A673 (cell line): ENCODE results near the gene SPC24. TPM values are rescaled to one million over a fixed set of nuclear protein-coding genes. Genes with fewer than 3 reads are reported as not detected.

ENCODE experiments used
- BruUV-seq: library from RNA; stranded (reverse); fragments of 400-500 nt; replicated peaks from 2 replicates; lab custom pipeline; 2021; lab: Mats Ljungman, UMichigan
- CTCF ChIA-PET: fragments of 300-600 bp; sonication (Branson Sonifier 250); formaldehyde crosslinking; loops from one replicate; lab custom pipeline; 2022; ENCODE audit warnings: antibody characterized with exemption; lab: Charles Lee
- POLR2A ChIA-PET: fragments of 300-600 bp; sonication (Branson Sonifier 250); formaldehyde crosslinking; loops from one replicate; lab custom pipeline; 2022; ENCODE audit warnings: antibody characterized with exemption; ENCODE audit not compliant: low non-redundant PET; lab: Charles Lee
- DNase-seq: peaks from one replicate; pipeline ENCODE4 v3.0.0-alpha.2; 2015; ENCODE audit warnings: low spot score
- H3K27ac ChIP-seq: fragments of 200-600 bp; sonication (generic); 2 replicates; pipeline ENCODE4 v1.5.1; 2016; ENCODE audit warnings: mixed run types, low read depth, mild to moderate bottlenecking, mixed read lengths, antibody characterized with exemption, low read length; ENCODE audit not compliant: poor library complexity, severe bottlenecking
- H3K27me3 ChIP-seq: fragments of 200-600 bp; sonication (generic); replicated peaks from 2 replicates; pipeline ENCODE4 v1.6.1; 2017; ENCODE audit warnings: mixed run types, low read depth, mild to moderate bottlenecking, mixed read lengths, antibody characterized with exemption, low read length; ENCODE audit not compliant: insufficient read depth, poor library complexity
- H3K36me3 ChIP-seq: fragments of 200-600 bp; sonication (generic); 2 replicates; pipeline ENCODE4 v1.6.1; 2016; ENCODE audit warnings: mixed run types, mild to moderate bottlenecking, mixed read lengths, antibody characterized with exemption, low read length; ENCODE audit not compliant: insufficient read depth, poor library complexity, severe bottlenecking
- H3K4me1 ChIP-seq: fragments of 200-600 bp; sonication (generic); 2 replicates; pipeline ENCODE4 v1.6.1; 2017; ENCODE audit warnings: mixed run types, mild to moderate bottlenecking, mixed read lengths, antibody characterized with exemption, low read length; ENCODE audit not compliant: insufficient read depth, poor library complexity, severe bottlenecking
- H3K4me3 ChIP-seq: fragments of 200-600 bp; sonication (generic); 2 replicates; pipeline ENCODE4 v1.5.1; 2016; ENCODE audit warnings: low read depth, mixed run types, mild to moderate bottlenecking, mixed read lengths, low read length; ENCODE audit not compliant: poor library complexity, severe bottlenecking
- H3K9me3 ChIP-seq: fragments of 200-600 bp; sonication (generic); 2 replicates; pipeline ENCODE4 v1.6.1; 2016; ENCODE audit warnings: mixed run types, low read depth, mild to moderate bottlenecking, mixed read lengths, antibody characterized with exemption, low read length; ENCODE audit not compliant: poor library complexity, severe bottlenecking
- EZH2 ChIP-seq: fragments of 200-600 bp; sonication (generic); IDR thresholded peaks from 2 replicates; pipeline ENCODE4 v1.6.1; 2017; ENCODE audit warnings: borderline replicate concordance, low read depth, mild to moderate bottlenecking, mixed read lengths, antibody characterized with exemption, low read length; ENCODE audit not compliant: poor library complexity, severe bottlenecking
- intact Hi-C: fragments of 100-400 bp; cut with micrococcal nuclease; formaldehyde crosslinking; loops from one replicate; pipeline ENCODE4 v1.10.0; 2022; ENCODE audit not compliant: unreplicated experiment
- total RNA-seq: library from RNA; stranded (reverse); gene quantifications from 2 replicates; pipeline ENCODE4 v1.2.3, GENCODE V29; 2021
- TF ChIP-seq, protein P1 (sequence below): fragments of 300-800, 200-600 bp; sonication (generic); conservative IDR thresholded peaks from 2 replicates; pipeline ENCODE4 v1.5.1; 2017; ENCODE audit warnings: low read depth, mild to moderate bottlenecking, antibody characterized with exemption, low read length, moderate library complexity, mixed read lengths

Gene SPC24
- total RNA-seq, 1 experiment from 2014 or later: 97.6 TPM

DNA sequence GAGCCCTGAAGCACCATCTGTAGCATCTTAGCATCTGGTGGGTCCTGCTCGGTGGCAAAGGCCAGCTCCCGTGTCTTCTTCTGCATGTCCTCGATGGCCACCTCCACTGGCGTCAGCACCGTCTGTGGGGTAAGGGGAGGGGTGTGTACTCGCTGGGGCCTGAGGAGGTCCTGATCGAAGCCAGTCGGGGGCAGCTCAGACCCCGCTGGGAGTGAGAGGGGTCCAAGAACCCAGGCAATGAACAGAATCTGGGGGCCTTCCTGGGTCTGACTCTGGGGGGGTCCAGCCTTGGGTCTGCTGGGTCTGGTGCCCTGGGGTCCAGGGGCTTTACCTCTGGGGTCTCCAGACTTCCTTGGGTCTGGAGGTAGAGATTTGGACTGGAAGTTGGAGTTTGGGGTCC, 45.3 kb upstream of the SPC24 start:
- H3K9me3 ChIP-seq: no peaks in the 10 kb centered on the region
- H3K36me3 ChIP-seq: no peaks in the 10 kb centered on the region
- peaks cover 26% of the 10 kb centered on the region for H3K4me1 ChIP-seq
- no peak overlapping the region for H3K27ac ChIP-seq
- CTCF ChIA-PET: no interaction called here
- DNase-seq: no peak
- TF ChIP-seq, protein P1, sequence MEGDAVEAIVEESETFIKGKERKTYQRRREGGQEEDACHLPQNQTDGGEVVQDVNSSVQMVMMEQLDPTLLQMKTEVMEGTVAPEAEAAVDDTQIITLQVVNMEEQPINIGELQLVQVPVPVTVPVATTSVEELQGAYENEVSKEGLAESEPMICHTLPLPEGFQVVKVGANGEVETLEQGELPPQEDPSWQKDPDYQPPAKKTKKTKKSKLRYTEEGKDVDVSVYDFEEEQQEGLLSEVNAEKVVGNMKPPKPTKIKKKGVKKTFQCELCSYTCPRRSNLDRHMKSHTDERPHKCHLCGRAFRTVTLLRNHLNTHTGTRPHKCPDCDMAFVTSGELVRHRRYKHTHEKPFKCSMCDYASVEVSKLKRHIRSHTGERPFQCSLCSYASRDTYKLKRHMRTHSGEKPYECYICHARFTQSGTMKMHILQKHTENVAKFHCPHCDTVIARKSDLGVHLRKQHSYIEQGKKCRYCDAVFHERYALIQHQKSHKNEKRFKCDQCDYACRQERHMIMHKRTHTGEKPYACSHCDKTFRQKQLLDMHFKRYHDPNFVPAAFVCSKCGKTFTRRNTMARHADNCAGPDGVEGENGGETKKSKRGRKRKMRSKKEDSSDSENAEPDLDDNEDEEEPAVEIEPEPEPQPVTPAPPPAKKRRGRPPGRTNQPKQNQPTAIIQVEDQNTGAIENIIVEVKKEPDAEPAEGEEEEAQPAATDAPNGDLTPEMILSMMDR: no peak
- TF ChIP-seq EZH2: no peak
- H3K27me3 ChIP-seq: no peaks in the 10 kb centered on the region
- intact Hi-C loops: loop anchor here (10.0 kb wide), 1 partner anchor 256 kb away; no protein-coding TSS in a partner anchor
- no TSS peak for BruUV-seq
- POLR2A ChIA-PET: no interaction called here
- H3K4me3 ChIP-seq: no peak overlapping the region

DNA sequence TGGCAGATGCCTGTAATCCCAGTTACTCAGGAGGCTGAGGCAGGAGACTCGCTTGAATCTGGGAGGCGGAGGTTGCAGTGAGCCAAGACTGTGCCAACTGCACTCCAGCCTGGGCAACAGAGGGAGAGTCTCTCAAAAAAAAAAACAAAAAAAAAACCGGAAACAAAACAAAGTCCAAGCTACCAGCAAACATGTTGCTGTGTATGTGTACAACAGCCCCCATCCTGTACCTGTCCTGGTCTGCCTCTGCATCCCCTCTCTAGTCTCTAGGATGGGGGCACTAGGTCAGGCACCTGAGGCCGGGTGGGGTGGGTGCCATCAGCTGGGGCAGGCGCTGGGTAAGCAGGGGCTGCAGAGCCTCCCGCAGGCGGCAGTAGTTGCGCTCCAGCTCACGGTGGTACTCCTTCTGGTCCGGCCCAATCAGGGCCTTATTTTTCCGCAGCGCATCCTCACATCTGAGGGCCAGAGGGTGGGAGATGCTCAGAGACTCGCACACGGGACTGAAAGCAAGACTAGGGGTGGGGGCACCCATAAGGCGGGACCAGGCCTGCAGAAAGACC, 44.5 kb upstream of the SPC24 start:
- Histone ChIP-seq H3K36me3 (no peaks in the 10 kb centered on the region), H3K4me3 (no peak overlapping the region), H3K27me3 (no peaks in the 10 kb centered on the region), H3K9me3 (no peaks in the 10 kb centered on the region), H3K27ac (no peak overlapping the region), H3K4me1 (peaks cover 33% of the 10 kb centered on the region)
- DNase-seq: no peak
- ChIA-PET POLR2A (no interaction called here), CTCF (interaction anchor here (0.6 kb wide), 1 partner anchor 202 kb away, joined by 4 read pairs; no protein-coding TSS in a partner anchor)
- intact Hi-C loops: loop anchor here (10.0 kb wide), 1 partner anchor 255 kb away; no protein-coding TSS in a partner anchor
- TF ChIP-seq, protein P1: no peak
- TF ChIP-seq EZH2: no peak
- no TSS peak for BruUV-seq

- no TSS peak for BruUV-seq
- ChIA-PET POLR2A (no interaction called here), CTCF (no interaction called here)
- H3K9me3 ChIP-seq: no peaks in the 10 kb centered on the region
- H3K4me1 ChIP-seq: peaks cover 38% of the 10 kb centered on the region
- H3K27ac ChIP-seq: no peak overlapping the region
- H3K4me3 ChIP-seq: no peak overlapping the region
- no peaks in the 10 kb centered on the region for H3K27me3 ChIP-seq
- DNase-seq: no peak
- H3K36me3 ChIP-seq: no peaks in the 10 kb centered on the region
- TF ChIP-seq, protein P1: no peak
- no peak for TF ChIP-seq EZH2
- intact Hi-C loops: no loop called here
Measured at GRCh38 chr19:11199517-11199916, 43.9 kb upstream of the SPC24 start.
